Subcutaneous adipose tissue (tissue), 4 donors: Measurements from ENCODE around the gene SCAMP4. TPM values are rescaled to one million over a fixed set of nuclear protein-coding genes. Genes with fewer than 3 reads are reported as not detected.
"Not testable (repeated sequence)": the region's sequence is repeated elsewhere in the genome, so short reads cannot be mapped to it uniquely, and the experiment has no call there.

Experiments
- total RNA-seq, 4 donors: library from RNA; depleted of rRNA; stranded (reverse); fragments of >200 nt; gene quantifications; one replicate each; pipeline ENCODE4 v1.1.0, GENCODE V29; 2016
- TF ChIP-seq, protein P1 (sequence below): fragments of 450-650 bp; IDR thresholded peaks from one replicate; pipeline ENCODE4 v1.5.1; 2016; ENCODE audit warnings: low read depth, mild to moderate bottlenecking, control low read depth, antibody characterized with exemption, moderate library complexity

SCAMP4 gene
- total RNA-seq, 4 donors from 2014 or later = 20.9 to 45.8 (median 42.4) TPM

GRCh38 chr19:1885398-1886119 lies 19.6 kb upstream of the SCAMP4 start, which contains the start of gene ABHD17A:
Gene ABHD17A, minus strand, starts transcription at chr19:1885496. Its CDS starts 3,930 bp downstream, at chr19:1881566.
- TF ChIP-seq, protein P1, sequence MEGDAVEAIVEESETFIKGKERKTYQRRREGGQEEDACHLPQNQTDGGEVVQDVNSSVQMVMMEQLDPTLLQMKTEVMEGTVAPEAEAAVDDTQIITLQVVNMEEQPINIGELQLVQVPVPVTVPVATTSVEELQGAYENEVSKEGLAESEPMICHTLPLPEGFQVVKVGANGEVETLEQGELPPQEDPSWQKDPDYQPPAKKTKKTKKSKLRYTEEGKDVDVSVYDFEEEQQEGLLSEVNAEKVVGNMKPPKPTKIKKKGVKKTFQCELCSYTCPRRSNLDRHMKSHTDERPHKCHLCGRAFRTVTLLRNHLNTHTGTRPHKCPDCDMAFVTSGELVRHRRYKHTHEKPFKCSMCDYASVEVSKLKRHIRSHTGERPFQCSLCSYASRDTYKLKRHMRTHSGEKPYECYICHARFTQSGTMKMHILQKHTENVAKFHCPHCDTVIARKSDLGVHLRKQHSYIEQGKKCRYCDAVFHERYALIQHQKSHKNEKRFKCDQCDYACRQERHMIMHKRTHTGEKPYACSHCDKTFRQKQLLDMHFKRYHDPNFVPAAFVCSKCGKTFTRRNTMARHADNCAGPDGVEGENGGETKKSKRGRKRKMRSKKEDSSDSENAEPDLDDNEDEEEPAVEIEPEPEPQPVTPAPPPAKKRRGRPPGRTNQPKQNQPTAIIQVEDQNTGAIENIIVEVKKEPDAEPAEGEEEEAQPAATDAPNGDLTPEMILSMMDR = not testable (repeated sequence)

- TF ChIP-seq, protein P1 = no peak
Measured at GRCh38 chr19:1888385-1888784, 16.8 kb upstream of the SCAMP4 start.

- TF ChIP-seq, protein P1 = no peak
Measured at GRCh38 chr19:1889907-1890306, 15.3 kb upstream of the SCAMP4 start.

- TF ChIP-seq, protein P1 = no peak
Measured at GRCh38 chr19:1893791-1894190, 11.4 kb upstream of the SCAMP4 start.

DNA sequence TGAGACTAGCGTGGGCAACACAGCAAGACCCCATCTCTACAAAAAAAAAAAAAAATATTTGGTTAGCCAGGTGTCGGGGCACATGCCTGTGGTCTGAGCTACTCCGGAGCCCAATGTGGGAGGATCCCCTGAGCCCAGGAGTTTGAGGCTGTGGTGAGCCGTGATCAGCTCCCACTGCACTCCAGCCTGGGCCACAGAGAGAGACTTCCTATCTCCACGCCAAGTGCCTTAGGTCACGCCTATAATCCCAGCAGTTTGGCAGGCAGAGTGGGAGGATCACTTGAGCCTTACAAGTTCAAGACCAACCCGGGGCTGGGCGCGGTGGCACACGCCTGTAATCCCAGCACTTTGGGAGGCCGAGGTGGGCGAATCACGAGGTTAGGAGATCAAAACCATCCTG lies 8.7 kb upstream of the SCAMP4 start:
- TF ChIP-seq, protein P1 = no peak

GRCh38 chr19:1901940-1902404 lies 3.2 kb upstream of the SCAMP4 start:
- TF ChIP-seq, protein P1 = no peak

- TF ChIP-seq, protein P1 = no peak
Measured at GRCh38 chr19:1902923-1903322, 2.3 kb upstream of the SCAMP4 start.
